ENCODE data around the gene FLYWCH1.

The FLYWCH1 gene

DNA sequence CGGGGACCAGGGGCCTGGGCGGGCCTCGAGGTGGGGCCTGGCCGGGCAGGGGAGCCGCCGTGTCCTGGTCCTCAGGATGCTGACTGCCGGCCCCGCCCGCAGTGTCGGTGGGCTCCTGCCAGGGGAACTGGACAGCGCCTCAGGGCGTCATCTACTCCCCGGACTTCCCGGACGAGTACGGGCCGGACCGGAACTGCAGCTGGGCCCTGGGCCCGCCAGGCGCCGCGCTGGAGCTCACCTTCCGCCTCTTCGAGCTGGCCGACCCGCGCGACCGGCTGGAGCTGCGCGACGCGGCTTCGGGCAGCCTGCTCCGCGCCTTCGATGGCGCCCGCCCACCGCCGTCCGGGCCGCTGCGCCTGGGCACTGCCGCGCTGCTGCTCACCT is 55.1 kb downstream of the FLYWCH1 start:
- Histone ChIP-seq H3K9me3 (ENCODE audit: insufficient read depth, low read depth, low read length) (no peaks in the 10 kb centered on the region), H2AFZ (ENCODE audit: low read length) (no peak overlapping the region), H3K27me3 (ENCODE audit: insufficient read depth, low read length, poor library complexity, severe bottlenecking) (no peaks in the 10 kb centered on the region), H3F3A (ENCODE audit: low read depth) (no peaks in the 10 kb centered on the region), H4K20me1 (ENCODE audit: insufficient read depth, low read length, poor library complexity, severe bottlenecking) (peaks cover 7% of the 10 kb centered on the region), H3K4me1 (ENCODE audit: insufficient read depth, low read length, poor library complexity, severe bottlenecking) (peaks cover 2% of the 10 kb centered on the region), H3K9me2 (replicated peaks; ENCODE audit: low read depth, low read length) (no peaks in the 10 kb centered on the region), H3K4me2 (ENCODE audit: low read depth, low read length, poor library complexity, severe bottlenecking) (no peak overlapping the region), H3K4me3 (ENCODE audit: low read length, poor library complexity, severe bottlenecking) (no peak overlapping the region), H3K79me2 (ENCODE audit: insufficient read depth, low read length) (peaks cover 11% of the 10 kb centered on the region; the same call in 1 of the 2 replicates), H3K36me3 (ENCODE audit: insufficient read depth, low read length) (no peaks in the 10 kb centered on the region), H3K9ac (ENCODE audit: low read depth, low read length, poor library complexity, severe bottlenecking) (no peak overlapping the region)
- TF ChIP-seq, protein P1, sequence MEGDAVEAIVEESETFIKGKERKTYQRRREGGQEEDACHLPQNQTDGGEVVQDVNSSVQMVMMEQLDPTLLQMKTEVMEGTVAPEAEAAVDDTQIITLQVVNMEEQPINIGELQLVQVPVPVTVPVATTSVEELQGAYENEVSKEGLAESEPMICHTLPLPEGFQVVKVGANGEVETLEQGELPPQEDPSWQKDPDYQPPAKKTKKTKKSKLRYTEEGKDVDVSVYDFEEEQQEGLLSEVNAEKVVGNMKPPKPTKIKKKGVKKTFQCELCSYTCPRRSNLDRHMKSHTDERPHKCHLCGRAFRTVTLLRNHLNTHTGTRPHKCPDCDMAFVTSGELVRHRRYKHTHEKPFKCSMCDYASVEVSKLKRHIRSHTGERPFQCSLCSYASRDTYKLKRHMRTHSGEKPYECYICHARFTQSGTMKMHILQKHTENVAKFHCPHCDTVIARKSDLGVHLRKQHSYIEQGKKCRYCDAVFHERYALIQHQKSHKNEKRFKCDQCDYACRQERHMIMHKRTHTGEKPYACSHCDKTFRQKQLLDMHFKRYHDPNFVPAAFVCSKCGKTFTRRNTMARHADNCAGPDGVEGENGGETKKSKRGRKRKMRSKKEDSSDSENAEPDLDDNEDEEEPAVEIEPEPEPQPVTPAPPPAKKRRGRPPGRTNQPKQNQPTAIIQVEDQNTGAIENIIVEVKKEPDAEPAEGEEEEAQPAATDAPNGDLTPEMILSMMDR (conservative IDR thresholded peaks at IDR 0.05; ENCODE audit: low read length), result no peak
- no peak for TF ChIP-seq EZH2phosphoT487 (IDR thresholded peaks at IDR 0.05; ENCODE audit: borderline replicate concordance)

GRCh38 chr16:2967211-2967631 is 55.5 kb downstream of the FLYWCH1 start:
- TF ChIP-seq, protein P1 (conservative IDR thresholded peaks at IDR 0.05; ENCODE audit: low read length), result no peak
- no peak for TF ChIP-seq EZH2phosphoT487 (IDR thresholded peaks at IDR 0.05; ENCODE audit: borderline replicate concordance)
- H3K79me2 ChIP-seq (ENCODE audit: insufficient read depth, low read length), result peaks cover 11% of the 10 kb centered on the region; the same call in 1 of the 2 replicates
- no peaks in the 10 kb centered on the region for H3K9me2 ChIP-seq (replicated peaks; ENCODE audit: low read depth, low read length)
- H3K4me1 ChIP-seq (ENCODE audit: insufficient read depth, low read length, poor library complexity, severe bottlenecking), result peaks cover 2% of the 10 kb centered on the region
- H3K4me3 ChIP-seq (ENCODE audit: low read length, poor library complexity, severe bottlenecking), result no peak overlapping the region
- H3K9me3 ChIP-seq (ENCODE audit: insufficient read depth, low read depth, low read length), result no peaks in the 10 kb centered on the region
- no peak overlapping the region for H3K9ac ChIP-seq (ENCODE audit: low read depth, low read length, poor library complexity, severe bottlenecking)
- peaks cover 7% of the 10 kb centered on the region for H4K20me1 ChIP-seq (ENCODE audit: insufficient read depth, low read length, poor library complexity, severe bottlenecking)
- no peaks in the 10 kb centered on the region for H3K27me3 ChIP-seq (ENCODE audit: insufficient read depth, low read length, poor library complexity, severe bottlenecking)
- no peaks in the 10 kb centered on the region for H3F3A ChIP-seq (ENCODE audit: low read depth)
- no peak overlapping the region for H3K4me2 ChIP-seq (ENCODE audit: low read depth, low read length, poor library complexity, severe bottlenecking)
- no peaks in the 10 kb centered on the region for H3K36me3 ChIP-seq (ENCODE audit: insufficient read depth, low read length)
- no peak overlapping the region for H2AFZ ChIP-seq (ENCODE audit: low read length)

DNA sequence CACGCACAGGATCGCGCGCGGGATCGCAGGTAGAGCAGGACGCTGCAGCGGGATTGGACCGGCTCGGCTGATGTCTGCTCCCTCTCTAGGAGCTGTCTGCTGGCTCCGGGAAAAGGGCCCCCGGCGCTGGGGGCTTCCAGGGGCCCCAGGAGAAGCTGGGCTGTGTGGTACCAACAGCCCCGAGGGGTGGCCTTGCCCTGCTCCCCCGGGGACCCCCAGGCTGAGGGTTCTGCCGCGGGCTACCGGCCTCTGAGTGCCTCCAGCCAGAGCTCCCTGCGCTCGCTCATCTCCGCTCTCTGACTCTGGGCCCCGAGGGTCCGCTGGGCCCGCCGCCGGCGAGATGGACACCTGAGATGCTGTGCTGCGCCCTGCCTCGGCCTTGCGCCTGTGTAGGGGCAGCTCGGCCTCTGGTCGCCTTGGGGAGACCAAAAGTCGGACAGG is 56.0 kb downstream of the FLYWCH1 start:
- TF ChIP-seq, protein P1 (conservative IDR thresholded peaks at IDR 0.05; ENCODE audit: low read length), result no peak
- no peak for TF ChIP-seq EZH2phosphoT487 (IDR thresholded peaks at IDR 0.05; ENCODE audit: borderline replicate concordance)
- Histone ChIP-seq H3K4me3 (ENCODE audit: low read length, poor library complexity, severe bottlenecking) (no peak overlapping the region), H3K9me2 (replicated peaks; ENCODE audit: low read depth, low read length) (no peaks in the 10 kb centered on the region), H3F3A (ENCODE audit: low read depth) (no peaks in the 10 kb centered on the region), H3K36me3 (ENCODE audit: insufficient read depth, low read length) (no peaks in the 10 kb centered on the region), H4K20me1 (ENCODE audit: insufficient read depth, low read length, poor library complexity, severe bottlenecking) (peaks cover 7% of the 10 kb centered on the region), H3K27me3 (ENCODE audit: insufficient read depth, low read length, poor library complexity, severe bottlenecking) (no peaks in the 10 kb centered on the region), H3K9ac (ENCODE audit: low read depth, low read length, poor library complexity, severe bottlenecking) (no peak overlapping the region), H3K4me2 (ENCODE audit: low read depth, low read length, poor library complexity, severe bottlenecking) (no peak overlapping the region), H3K4me1 (ENCODE audit: insufficient read depth, low read length, poor library complexity, severe bottlenecking) (peaks cover 2% of the 10 kb centered on the region), H3K9me3 (ENCODE audit: insufficient read depth, low read depth, low read length) (no peaks in the 10 kb centered on the region), H3K79me2 (ENCODE audit: insufficient read depth, low read length) (peaks cover 11% of the 10 kb centered on the region; the same call in 1 of the 2 replicates), H2AFZ (ENCODE audit: low read length) (no peak overlapping the region)

Data from Loucy (cell line).